Measurements from ENCODE around the gene NEDD4. TPM values are rescaled to one million over a fixed set of nuclear protein-coding genes. Genes with fewer than 3 reads are reported as not detected.
A peak's percentile ranks its signal among the peaks of the same experiment; 100 is the strongest.
"Not testable (repeated sequence)": the region's sequence is repeated elsewhere in the genome, so short reads cannot be mapped to it uniquely, and the experiment has no call there.

The NEDD4 gene
- total RNA-seq, 1 donor = 48.5 TPM

- Histone ChIP-seq H3K4me2 (ENCODE audit: insufficient read depth, low read length) (peak overlapping the region; percentile 32), H2AFZ (ENCODE audit: low read length) (peak overlapping the region; percentile 71), H3K4me3 (ENCODE audit: insufficient read depth, low read length) (no peak overlapping the region), H3K79me2 (ENCODE audit: insufficient read depth, low read length) (no peaks in the 10 kb centered on the region), H3K9me3 (ENCODE audit: low read depth, low read length) (peaks cover 2% of the 10 kb centered on the region), H3K27ac (ENCODE audit: low read depth, low read length) (peak overlapping the region; percentile 49), H3K36me3 (ENCODE audit: insufficient read depth, low read length) (no peaks in the 10 kb centered on the region), H4K20me1 (ENCODE audit: insufficient read depth, low read length) (no peaks in the 10 kb centered on the region), H3K4me1 (ENCODE audit: insufficient read depth, low read length) (peaks cover 12% of the 10 kb centered on the region), H3K27me3 (ENCODE audit: insufficient read depth, low read length) (no peaks in the 10 kb centered on the region)
- TF ChIP-seq, protein P1, sequence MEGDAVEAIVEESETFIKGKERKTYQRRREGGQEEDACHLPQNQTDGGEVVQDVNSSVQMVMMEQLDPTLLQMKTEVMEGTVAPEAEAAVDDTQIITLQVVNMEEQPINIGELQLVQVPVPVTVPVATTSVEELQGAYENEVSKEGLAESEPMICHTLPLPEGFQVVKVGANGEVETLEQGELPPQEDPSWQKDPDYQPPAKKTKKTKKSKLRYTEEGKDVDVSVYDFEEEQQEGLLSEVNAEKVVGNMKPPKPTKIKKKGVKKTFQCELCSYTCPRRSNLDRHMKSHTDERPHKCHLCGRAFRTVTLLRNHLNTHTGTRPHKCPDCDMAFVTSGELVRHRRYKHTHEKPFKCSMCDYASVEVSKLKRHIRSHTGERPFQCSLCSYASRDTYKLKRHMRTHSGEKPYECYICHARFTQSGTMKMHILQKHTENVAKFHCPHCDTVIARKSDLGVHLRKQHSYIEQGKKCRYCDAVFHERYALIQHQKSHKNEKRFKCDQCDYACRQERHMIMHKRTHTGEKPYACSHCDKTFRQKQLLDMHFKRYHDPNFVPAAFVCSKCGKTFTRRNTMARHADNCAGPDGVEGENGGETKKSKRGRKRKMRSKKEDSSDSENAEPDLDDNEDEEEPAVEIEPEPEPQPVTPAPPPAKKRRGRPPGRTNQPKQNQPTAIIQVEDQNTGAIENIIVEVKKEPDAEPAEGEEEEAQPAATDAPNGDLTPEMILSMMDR (IDR thresholded peaks at IDR 0.05; ENCODE audit: extremely low read depth, low read depth, low read length) = no peak
- no peak for DNase-seq (ENCODE audit: insufficient read length, low spot score, missing footprints)
Measured at GRCh38 chr15:55791551-55792400, 201.6 kb downstream of the NEDD4 start.

DNA sequence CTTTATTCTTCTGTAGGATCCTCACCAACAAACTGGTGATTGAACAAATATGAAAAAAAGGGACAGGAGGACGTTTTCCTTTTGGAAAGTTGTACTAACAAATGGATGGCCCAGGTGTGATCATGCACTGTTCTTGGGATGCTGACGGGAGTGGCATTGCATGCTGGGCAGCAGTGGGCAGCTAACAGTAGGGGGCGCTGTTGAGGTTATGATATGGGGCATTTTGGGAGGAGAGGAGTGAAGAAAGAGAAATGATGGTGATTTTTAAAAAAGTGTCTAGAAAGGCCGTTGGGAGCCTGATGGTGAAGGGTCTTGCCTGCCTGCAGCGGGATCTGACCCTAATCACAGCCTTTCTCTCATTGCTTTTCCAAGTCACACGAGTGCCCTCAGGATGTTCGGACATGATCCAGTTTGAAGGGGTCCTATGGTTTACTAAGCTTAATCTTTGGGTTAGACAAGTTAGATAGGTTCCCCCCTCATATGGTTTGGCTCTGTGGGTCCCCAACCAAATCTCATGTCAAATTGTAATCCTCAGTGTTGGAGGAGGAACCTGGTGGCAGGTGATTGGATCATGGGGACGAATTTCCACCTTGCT lies 204.2 kb downstream of the NEDD4 start:
- no peaks in the 10 kb centered on the region for H4K20me1 ChIP-seq (ENCODE audit: insufficient read depth, low read length)
- H3K4me2 ChIP-seq (ENCODE audit: insufficient read depth, low read length) = no peak overlapping the region

GRCh38 chr15:55786341-55786740 lies 207.1 kb downstream of the NEDD4 start:
- Histone ChIP-seq H2AFZ (ENCODE audit: low read length) (no peak overlapping the region), H3K4me1 (ENCODE audit: insufficient read depth, low read length) (no peaks in the 10 kb centered on the region), H4K20me1 (ENCODE audit: insufficient read depth, low read length) (no peaks in the 10 kb centered on the region), H3K27me3 (ENCODE audit: insufficient read depth, low read length) (no peaks in the 10 kb centered on the region), H3K9me3 (ENCODE audit: low read depth, low read length) (peaks cover 2% of the 10 kb centered on the region), H3K36me3 (ENCODE audit: insufficient read depth, low read length) (no peaks in the 10 kb centered on the region), H3K79me2 (ENCODE audit: insufficient read depth, low read length) (no peaks in the 10 kb centered on the region), H3K27ac (ENCODE audit: low read depth, low read length) (no peak overlapping the region), H3K4me2 (ENCODE audit: insufficient read depth, low read length) (no peak overlapping the region), H3K4me3 (ENCODE audit: insufficient read depth, low read length) (no peak overlapping the region)
- DNase-seq (ENCODE audit: insufficient read length, low spot score, missing footprints) = no peak
- TF ChIP-seq, protein P1 (IDR thresholded peaks at IDR 0.05; ENCODE audit: extremely low read depth, low read depth, low read length) = no peak

More for the DNA sequence above, 204.2 kb downstream of the NEDD4 start:
- H3K27ac ChIP-seq (ENCODE audit: low read depth, low read length) = no peak overlapping the region
- no peak overlapping the region for H3K4me3 ChIP-seq (ENCODE audit: insufficient read depth, low read length)
- no peak for DNase-seq (ENCODE audit: insufficient read length, low spot score, missing footprints)
- TF ChIP-seq, protein P1 (IDR thresholded peaks at IDR 0.05; ENCODE audit: extremely low read depth, low read depth, low read length) = peak; percentile 71
- no peak overlapping the region for H2AFZ ChIP-seq (ENCODE audit: low read length)
- no peaks in the 10 kb centered on the region for H3K27me3 ChIP-seq (ENCODE audit: insufficient read depth, low read length)
- no peaks in the 10 kb centered on the region for H3K79me2 ChIP-seq (ENCODE audit: insufficient read depth, low read length)
- H3K9me3 ChIP-seq (ENCODE audit: low read depth, low read length) = peaks cover 2% of the 10 kb centered on the region
- H3K4me1 ChIP-seq (ENCODE audit: insufficient read depth, low read length) = peaks cover 12% of the 10 kb centered on the region
- H3K36me3 ChIP-seq (ENCODE audit: insufficient read depth, low read length) = no peaks in the 10 kb centered on the region

GRCh38 chr15:55785593-55785992 lies 207.8 kb downstream of the NEDD4 start:
- not testable (repeated sequence) for H3K4me2 ChIP-seq (ENCODE audit: insufficient read depth, low read length); H3K9me3 ChIP-seq (ENCODE audit: low read depth, low read length); H3K79me2 ChIP-seq (ENCODE audit: insufficient read depth, low read length); H3K27ac ChIP-seq (ENCODE audit: low read depth, low read length); H3K4me1 ChIP-seq (ENCODE audit: insufficient read depth, low read length); H3K27me3 ChIP-seq (ENCODE audit: insufficient read depth, low read length); H3K36me3 ChIP-seq (ENCODE audit: insufficient read depth, low read length); H4K20me1 ChIP-seq (ENCODE audit: insufficient read depth, low read length); H3K4me3 ChIP-seq (ENCODE audit: insufficient read depth, low read length); H2AFZ ChIP-seq (ENCODE audit: low read length); DNase-seq (ENCODE audit: insufficient read length, low spot score, missing footprints)
